Retinal pigment epithelial cell (primary cell): ENCODE measurements around the gene RPL28.

Experiments
- DNase-seq: peaks from one replicate; pipeline ENCODE4 v3.0.0-alpha.2; 2010; ENCODE audit warnings: low read depth
- H3K4me3 ChIP-seq: 2 replicates; pipeline ENCODE4 v1.5.1; 2011; ENCODE audit warnings: mild to moderate bottlenecking, low read length, control low read depth, moderate library complexity
- TF ChIP-seq, protein P1 (sequence below): conservative IDR thresholded peaks from 2 replicates; pipeline ENCODE4 v1.5.1; 2011; ENCODE audit warnings: low read depth, low read length, control low read depth, inconsistent platforms

RPL28 gene

DNA sequence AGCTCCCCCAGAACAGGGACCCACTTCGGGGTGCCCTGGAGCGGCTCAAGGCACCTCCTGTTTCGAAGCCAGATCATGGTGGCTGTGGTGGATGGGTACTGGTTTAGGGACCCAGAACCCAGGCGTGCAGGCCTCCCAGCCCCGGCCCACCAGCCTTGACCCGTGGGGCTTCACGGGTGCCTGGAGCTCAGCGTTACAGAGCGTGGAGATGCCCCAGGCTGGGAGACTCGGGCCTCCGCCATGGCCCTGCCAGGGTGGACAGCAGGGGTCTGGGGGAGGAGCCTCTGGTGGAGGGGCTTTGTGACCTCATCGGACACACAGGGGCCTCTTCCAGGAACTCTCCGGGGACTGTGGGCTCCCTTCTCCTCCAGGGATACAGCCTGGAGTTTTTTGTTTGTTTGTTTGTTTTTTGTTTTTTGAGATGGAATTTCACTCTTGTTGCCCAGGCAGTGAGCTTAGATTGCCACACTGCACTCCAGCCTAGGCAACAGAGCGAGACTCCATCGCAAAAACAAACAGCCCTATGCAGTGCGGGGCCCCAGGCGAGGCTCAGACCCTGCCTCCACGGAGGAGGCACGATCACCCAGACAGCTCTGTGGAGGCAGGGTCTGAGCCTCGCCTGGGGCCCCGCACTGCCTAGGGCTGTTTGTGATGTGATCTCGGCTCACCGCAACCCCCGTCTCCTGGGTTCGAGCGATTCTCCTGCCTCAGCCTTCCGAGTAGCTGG lies 22.6 kb upstream of the RPL28 start, which contains the start of gene GARIN5B:
TSS of gene GARIN5B (minus strand) at position 271 of the 727 bp plus-strand sequence. CDS start at position 77, 194 bp downstream.
- no peak within 1 kb of the TSS for H3K4me3 ChIP-seq
- TF ChIP-seq, protein P1, sequence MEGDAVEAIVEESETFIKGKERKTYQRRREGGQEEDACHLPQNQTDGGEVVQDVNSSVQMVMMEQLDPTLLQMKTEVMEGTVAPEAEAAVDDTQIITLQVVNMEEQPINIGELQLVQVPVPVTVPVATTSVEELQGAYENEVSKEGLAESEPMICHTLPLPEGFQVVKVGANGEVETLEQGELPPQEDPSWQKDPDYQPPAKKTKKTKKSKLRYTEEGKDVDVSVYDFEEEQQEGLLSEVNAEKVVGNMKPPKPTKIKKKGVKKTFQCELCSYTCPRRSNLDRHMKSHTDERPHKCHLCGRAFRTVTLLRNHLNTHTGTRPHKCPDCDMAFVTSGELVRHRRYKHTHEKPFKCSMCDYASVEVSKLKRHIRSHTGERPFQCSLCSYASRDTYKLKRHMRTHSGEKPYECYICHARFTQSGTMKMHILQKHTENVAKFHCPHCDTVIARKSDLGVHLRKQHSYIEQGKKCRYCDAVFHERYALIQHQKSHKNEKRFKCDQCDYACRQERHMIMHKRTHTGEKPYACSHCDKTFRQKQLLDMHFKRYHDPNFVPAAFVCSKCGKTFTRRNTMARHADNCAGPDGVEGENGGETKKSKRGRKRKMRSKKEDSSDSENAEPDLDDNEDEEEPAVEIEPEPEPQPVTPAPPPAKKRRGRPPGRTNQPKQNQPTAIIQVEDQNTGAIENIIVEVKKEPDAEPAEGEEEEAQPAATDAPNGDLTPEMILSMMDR = no peak
- DNase-seq = no peak

GRCh38 chr19:55365245-55365644 lies 20.5 kb upstream of the RPL28 start:
- H3K4me3 ChIP-seq = no peak overlapping the region
- no peak for DNase-seq
- TF ChIP-seq, protein P1 = no peak

GRCh38 chr19:55365964-55366363 lies 19.8 kb upstream of the RPL28 start:
- no peak for DNase-seq
- TF ChIP-seq, protein P1 = no peak

DNA sequence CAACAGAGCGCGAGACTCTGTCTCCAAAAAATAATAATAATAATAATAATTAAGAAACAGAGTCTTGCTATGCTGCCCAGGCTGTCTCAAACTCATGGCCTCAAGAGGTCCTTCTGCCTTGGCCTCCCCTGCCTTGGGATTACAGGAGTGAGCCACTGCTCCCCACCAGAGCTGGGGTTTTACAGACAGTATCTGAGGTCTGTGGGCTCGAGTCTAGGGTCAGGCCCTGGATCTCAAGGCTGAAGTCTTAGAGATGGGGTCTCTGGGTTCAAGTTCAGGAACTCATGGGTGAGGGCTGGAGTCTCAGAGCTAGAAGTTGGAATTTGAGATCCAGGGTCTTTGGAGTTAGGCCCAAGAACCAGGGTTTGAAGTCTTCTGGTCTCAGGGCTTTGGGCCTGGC lies 18.9 kb upstream of the RPL28 start:
- H3K4me3 ChIP-seq = no peak overlapping the region
- TF ChIP-seq, protein P1 = no peak
- no peak for DNase-seq

More at GRCh38 chr19:55365964-55366363, 19.8 kb upstream of the RPL28 start:
- no peak overlapping the region for H3K4me3 ChIP-seq

DNA sequence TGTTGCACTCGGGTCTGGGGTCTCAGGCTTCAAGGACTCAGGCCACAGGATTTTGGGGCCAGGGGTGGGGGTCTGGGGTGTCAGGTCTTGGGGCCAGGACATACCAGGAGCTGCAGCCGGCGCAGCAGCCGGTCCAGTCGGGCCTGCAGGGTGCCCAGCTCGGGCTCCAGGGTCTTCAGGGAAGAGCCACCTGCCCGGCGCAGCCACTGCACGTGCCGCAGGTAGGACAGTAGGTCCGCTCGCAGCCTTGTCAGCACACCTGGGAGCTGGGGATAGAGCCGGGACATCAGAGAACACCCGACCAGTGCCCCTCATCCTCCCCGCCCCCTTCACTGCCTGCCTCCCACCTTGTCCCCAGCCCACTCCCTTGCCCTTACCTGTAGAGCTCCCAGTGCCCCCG lies 17.6 kb upstream of the RPL28 start:
- no peak for DNase-seq
- TF ChIP-seq, protein P1 = no peak
- H3K4me3 ChIP-seq = no peak overlapping the region

GRCh38 chr19:55368701-55369563 lies 16.8 kb upstream of the RPL28 start:
- H3K4me3 ChIP-seq = peak overlapping the region; percentile 33
- DNase-seq = no peak
- TF ChIP-seq, protein P1 = no peak
